Limb (tissue), 2 donors: ENCODE data around the gene RAD9B.
"Not testable (repeated sequence)": the region's sequence is repeated elsewhere in the genome, so short reads cannot be mapped to it uniquely, and the experiment has no call there.

Experiments used
- DNase-seq, 2 donors: peaks; one replicate each; pipeline ENCODE4 v3.0.0-alpha.2; 2016; ENCODE audit errors: extremely low spot score in 2 of 2

The RAD9B gene

GRCh38 chr12:110501752-110502738, at the start of gene RAD9B, which contains the start of gene VPS29:
RAD9B (plus strand) TSS chr12:110502331; CDS start chr12:110502338, 7 bp downstream.
VPS29 (minus strand) TSS chr12:110502111; CDS start chr12:110502051, 60 bp downstream.
- DNase-seq: peak; percentile 97 to 98

GRCh38 chr12:110453569-110454296, 48.4 kb upstream of the RAD9B start:
- no peak for DNase-seq

- DNase-seq: no peak
Measured at GRCh38 chr12:110458756-110459155, 43.4 kb upstream of the RAD9B start.

DNA sequence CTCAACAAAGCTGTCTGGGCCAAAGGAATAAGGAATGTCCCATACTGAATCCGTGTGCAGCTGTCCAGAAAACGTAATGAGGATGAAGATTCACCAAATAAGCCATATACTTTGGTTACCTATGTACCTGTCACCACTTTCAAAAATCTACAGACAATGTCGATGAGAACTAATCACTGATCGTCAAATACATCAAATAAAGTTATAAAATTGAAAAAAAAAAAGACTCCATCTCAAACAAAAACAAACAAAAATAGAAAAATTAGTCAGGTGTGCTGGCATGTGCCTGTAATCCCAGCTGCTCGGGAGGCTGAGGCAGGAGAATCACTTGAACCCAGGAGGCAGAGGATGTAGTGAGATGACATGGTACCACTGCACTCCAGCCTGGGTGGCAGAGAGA, 40.9 kb upstream of the RAD9B start:
- DNase-seq: not testable (repeated sequence)

GRCh38 chr12:110465024-110465423, 37.1 kb upstream of the RAD9B start:
- DNase-seq: no peak

GRCh38 chr12:110465765-110466164, 36.4 kb upstream of the RAD9B start:
- DNase-seq: not testable (repeated sequence)

DNA sequence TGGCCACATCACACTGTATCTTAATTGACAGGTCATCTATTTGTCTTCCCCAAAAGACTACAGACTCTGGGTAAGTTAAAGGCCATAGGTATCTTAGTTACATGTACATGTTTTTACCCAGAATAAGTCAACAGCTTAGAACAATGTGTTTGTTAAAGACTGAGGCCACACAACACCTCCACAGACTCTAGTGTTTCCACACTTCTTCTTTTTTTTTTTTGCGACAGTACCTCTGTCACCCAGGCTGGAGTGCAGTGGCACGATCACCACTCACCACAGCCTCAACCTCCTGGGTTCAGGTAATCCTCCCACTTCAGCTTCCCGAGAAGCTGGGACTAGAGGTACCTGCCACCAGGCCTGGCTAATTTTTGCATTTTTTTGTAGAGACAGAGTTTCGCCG, 35.3 kb upstream of the RAD9B start:
- DNase-seq: no peak

GRCh38 chr12:110467847-110468213, 34.3 kb upstream of the RAD9B start:
- DNase-seq: no peak

DNA sequence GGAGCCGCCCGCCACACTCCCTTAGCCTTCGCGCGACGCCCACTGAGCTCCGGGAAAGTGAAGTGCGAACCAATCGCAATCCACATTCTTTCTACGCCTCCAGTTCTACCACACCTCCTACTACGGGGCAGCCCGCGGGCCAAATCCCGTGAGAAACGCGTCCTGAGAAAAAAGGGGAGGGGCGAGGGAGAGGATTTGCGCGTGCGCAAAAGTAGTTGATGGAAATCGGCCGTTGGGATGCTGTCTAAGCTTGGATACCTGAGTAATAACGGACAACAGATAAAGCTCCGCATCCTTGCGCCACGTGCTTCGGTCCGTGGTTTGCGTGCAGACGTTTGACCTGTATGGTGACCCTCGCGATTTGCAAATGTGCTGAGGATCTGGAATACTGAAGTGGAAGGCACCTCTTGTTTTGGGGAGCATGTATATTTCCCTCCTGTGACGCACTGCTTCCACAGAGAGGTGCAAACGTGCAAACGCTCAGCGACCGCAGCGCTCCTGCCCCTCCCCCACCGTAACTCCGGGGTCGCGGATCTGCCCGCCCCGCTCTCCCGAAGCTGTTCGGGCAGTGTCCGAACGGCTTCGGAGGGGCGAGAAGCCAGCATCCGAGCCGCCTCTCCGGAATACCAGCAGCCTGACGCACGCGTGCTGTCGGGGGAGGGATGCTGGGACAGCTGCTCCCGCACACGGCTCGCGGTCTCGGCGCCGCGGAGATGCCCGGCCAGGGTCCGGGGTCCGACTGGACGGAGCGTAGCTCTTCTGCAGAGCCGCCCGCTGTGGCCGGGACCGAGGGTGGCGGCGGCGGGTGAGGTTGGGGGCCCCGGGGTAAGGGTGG, 33.7 kb upstream of the RAD9B start, which contains the start of the genes FAM216A and GPN3:
Gene FAM216A (plus strand): TSS at position 632 of the 835 bp plus-strand sequence. CDS start 31 bp downstream, at position 663.
Gene GPN3 (minus strand): TSS at position 44 of the 835 bp plus-strand sequence. CDS start 54 bp downstream, outside the sequence.
- DNase-seq: peak; percentile 98

GRCh38 chr12:110475426-110475825, 26.7 kb upstream of the RAD9B start:
- DNase-seq: no peak

GRCh38 chr12:110498984-110499706, 3.0 kb upstream of the RAD9B start:
- DNase-seq: no peak

- DNase-seq: peak in 1 of 2 donors; percentile 36
Measured at GRCh38 chr12:110501399-110501751, 756 bp upstream of the RAD9B start.

GRCh38 chr12:110503432-110503831, 1.3 kb downstream of the RAD9B start:
- DNase-seq: no peak

DNA sequence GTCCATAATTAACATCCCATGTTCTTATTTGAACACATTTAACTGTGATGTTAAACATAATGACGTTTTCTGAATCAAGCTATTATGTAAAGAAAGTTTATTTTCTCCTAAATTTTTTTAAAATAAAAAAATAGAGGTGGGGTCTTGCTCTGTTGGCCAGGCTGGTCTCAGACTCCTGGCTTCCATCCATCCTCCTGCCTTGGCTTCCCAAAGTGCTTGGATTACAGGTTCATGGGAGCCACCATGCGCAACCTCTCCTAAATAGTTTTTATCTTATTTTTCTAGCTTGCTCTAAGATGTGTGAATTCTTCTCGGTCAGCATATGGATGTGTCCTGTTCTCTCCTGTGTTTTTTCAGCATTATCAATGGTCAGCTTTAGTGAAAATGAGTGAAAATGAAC, 3.2 kb downstream of the RAD9B start:
- DNase-seq: no peak

DNA sequence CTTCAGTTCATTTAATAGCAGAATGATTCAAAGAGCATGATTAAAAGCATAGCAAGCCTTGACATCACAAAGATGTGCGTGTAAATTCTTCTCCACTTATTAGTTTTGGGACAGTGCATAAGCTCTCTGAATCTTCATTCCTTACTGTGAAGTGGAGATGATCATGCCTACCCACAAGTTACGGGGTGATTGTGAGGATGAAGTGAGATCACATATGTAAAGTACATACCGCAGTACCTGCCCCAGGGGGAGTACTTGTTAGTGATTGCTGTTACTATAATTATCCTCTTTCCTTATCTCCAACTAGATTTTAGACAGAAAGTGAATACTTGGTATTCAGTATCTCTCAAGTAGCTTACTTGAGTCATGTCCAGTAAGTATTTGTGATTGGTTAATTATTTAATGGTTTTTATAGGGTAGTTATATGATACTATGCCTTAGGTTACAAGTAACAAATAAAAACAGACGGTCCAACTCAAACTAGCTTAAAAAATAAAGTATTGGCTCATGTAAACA, 6.0 kb downstream of the RAD9B start:
- DNase-seq: no peak

GRCh38 chr12:110513842-110514241, 11.7 kb downstream of the RAD9B start:
- DNase-seq: no peak

DNA sequence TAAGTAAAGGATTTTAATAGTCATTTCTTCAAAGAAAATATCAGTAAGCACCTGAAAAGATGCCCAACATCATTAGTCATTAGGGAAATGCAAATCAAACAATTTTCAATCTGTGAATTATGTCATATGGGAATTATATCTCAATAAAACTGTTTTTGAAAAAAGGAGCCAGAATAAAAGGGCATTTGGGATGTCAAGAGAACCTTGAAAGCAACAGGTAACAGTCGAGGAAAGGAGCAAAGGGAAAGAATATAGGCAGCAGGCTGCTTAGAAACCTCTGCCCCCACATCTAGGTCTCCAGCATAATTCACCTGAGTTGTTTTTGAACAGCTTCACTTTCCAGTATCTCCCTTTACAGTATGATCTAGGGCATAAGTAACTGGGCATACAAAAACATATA, 12.2 kb downstream of the RAD9B start:
- no peak for DNase-seq

DNA sequence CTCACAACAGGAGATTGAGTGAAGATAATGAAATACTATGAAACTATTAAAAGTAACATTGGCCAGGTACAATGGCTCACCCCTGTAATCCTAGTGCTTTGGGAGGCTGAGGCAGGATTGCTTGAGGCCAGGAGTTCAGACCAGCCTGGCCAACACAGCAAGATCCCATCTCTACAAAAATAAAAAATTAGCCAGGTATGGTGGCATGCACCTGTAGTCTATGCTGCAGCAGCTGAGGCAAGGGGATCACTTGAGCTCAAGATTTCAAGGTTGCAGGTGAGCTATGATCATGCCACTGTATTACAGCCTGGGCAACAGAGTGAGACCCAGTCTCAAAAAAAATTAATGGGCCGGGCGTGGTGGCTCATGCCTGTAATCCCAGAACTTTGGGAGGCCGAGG, 14.9 kb downstream of the RAD9B start:
- no peak for DNase-seq

GRCh38 chr12:110518014-110518413, 15.9 kb downstream of the RAD9B start:
- DNase-seq: not testable (repeated sequence)
